Stimulated activated CD4-positive, alpha-beta T cell treated with anti-CD3 and anti-CD28 coated beads, Interleukin-4, amount 100 ng/mL, for 1 hour (primary cell): ENCODE measurements around the gene DUSP23.

Experiments
- DNase-seq: peaks from one replicate; pipeline ENCODE4 v3.0.0-alpha.2; 2020

DUSP23 gene

GRCh38 chr1:159786966-159787365 is 6.2 kb downstream of the DUSP23 start:
- DNase-seq, result no peak

DNA sequence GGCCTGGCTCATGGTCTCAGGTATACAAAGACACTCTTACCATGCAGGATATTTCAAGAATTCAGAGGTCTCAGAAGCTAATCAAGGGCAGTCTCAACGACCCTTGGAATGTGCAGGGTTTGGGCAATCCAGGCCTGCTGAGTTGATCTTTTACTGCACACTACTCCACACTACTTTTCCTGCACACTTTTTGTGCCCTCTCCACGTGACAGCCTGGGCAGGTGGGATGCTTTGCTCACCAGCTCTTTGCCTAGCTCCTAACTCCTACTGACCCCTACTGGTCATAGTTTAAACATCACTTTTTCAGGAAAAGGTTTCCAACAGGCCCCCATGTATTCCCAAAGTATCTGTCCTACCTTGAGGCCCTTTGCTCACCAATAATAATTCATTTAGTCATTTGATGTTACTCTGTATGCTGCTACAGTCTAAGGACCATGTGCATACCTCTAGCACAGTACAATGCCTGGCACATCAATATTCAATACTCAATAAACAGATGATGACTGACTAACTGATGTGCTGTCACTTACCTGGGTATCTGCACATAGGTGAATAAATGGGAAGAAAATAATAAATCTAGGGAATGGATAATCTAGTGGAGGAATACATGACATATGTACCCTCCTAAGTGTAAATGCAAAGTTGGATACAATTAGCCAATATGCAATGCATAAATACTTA is 9.6 kb downstream of the DUSP23 start:
- DNase-seq, result no peak

GRCh38 chr1:159791031-159791430 is 10.3 kb downstream of the DUSP23 start:
- DNase-seq, result no peak

- DNase-seq, result no peak
These were observed 10.7 kb downstream of the DUSP23 start for GRCh38 chr1:159791461-159791860.

- DNase-seq, result no peak
These were observed 14.8 kb downstream of the DUSP23 start for GRCh38 chr1:159795534-159795933.

- DNase-seq, result peak; percentile 35
These were observed 18.1 kb downstream of the DUSP23 start for GRCh38 chr1:159798893-159799292.

GRCh38 chr1:159799446-159799985 is 18.8 kb downstream of the DUSP23 start:
- no peak for DNase-seq

DNA sequence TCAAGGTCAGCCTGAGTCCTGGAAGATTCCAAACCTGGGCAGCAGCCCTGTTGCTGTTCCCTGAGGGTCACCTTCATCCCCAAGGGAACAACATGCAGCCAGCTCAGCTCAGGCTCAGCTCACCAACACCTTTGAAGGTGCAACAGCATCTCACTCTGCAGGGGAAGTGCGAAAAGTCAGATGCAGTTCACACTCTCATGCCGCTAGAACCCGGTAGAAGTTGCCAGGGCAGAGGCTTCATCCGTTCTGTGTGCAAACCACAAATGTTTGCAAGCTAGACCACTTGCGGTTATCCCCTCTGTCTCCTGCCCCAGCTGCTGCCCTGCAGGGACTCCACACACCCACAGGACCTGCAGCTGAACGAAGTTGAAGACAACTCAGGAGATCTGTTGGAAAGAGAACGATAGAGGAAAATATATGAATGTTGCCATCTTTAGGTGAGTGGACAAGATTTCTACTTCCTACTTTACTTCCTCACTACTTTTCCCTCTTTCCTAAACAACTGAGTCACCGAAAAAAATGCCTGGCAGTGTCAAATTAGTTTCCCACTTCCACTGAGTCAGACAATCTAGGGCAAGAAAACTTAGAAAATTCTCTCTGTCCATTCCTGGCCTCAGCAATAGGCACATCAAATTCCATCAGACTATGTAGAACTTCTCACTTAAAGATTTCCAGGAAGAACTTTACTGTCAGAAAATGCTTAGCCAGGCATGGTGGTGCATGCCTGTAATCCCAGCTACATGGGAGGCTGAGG is 19.6 kb downstream of the DUSP23 start:
- DNase-seq, result no peak

DNA sequence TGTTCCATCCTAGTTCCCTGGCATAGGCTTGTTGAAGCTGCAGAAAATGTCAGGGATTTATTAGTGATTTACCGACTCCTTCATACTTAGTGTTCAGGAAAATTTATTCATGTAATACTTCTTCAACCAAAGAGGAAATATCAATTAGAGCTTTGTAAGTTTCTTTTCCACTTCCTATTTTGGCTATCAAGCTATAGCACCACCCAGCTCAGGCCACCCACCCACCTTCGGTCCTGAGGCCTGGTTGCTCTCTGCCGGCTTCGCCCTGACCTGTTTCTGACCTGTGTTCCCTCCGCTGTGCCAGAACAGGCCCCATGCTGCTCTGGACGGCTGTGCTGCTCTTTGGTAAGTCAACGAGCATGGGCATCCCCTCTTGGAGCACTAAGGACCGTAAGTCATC is 21.3 kb downstream of the DUSP23 start, which contains the start of gene FCRL6:
Gene FCRL6, plus strand, starts transcription at position 250 of the 400 bp plus-strand sequence. Its CDS starts 65 bp downstream, at position 315.
- DNase-seq, result no peak

GRCh38 chr1:159803956-159804689 is 23.4 kb downstream of the DUSP23 start:
- DNase-seq, result no peak

DNA sequence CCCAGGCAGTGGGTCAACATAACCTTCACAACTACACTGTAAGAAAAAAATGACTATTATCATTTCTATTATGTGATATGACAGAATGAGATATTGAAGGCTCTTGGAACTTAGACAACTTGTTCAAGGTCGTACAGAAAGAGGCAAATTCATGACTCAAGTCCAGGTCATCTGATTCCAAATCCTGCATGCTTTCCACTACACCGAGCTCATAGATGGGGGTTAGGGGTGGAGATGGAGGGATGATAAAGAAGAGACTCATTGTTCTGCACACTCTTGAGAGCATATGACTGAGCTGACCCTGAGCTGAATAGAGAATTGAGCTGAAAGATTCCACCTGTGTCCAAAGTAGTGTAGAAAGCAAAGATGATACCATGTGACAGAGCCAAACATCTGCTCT is 24.2 kb downstream of the DUSP23 start:
- no peak for DNase-seq

GRCh38 chr1:159815926-159816325 is 35.2 kb downstream of the DUSP23 start:
- no peak for DNase-seq

GRCh38 chr1:159817276-159818041 is 36.7 kb downstream of the DUSP23 start:
- no peak for DNase-seq

GRCh38 chr1:159821171-159821867 is 40.6 kb downstream of the DUSP23 start:
- no peak for DNase-seq

DNA sequence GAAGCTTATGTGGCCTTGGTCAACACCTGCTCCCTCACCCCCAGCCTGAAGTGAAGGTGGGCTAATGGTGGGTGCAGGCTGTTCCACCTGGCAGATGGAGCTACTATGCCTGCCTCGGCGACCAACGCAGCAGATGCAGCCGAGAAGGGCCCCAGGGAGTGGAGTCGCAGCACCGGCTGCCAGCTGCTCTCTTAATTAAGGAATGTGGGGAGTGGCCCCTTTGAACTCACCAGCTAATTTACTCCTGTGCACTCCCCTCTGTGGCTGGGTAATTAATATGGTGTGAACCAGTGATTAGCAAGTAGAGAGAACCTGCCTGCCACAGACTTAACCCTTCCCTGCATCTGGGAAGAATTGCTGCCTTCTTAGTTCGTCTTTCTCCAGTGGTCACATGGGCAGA is 42.6 kb downstream of the DUSP23 start:
- no peak for DNase-seq

GRCh38 chr1:159825564-159825963 is 44.8 kb downstream of the DUSP23 start:
- DNase-seq, result no peak

DNA sequence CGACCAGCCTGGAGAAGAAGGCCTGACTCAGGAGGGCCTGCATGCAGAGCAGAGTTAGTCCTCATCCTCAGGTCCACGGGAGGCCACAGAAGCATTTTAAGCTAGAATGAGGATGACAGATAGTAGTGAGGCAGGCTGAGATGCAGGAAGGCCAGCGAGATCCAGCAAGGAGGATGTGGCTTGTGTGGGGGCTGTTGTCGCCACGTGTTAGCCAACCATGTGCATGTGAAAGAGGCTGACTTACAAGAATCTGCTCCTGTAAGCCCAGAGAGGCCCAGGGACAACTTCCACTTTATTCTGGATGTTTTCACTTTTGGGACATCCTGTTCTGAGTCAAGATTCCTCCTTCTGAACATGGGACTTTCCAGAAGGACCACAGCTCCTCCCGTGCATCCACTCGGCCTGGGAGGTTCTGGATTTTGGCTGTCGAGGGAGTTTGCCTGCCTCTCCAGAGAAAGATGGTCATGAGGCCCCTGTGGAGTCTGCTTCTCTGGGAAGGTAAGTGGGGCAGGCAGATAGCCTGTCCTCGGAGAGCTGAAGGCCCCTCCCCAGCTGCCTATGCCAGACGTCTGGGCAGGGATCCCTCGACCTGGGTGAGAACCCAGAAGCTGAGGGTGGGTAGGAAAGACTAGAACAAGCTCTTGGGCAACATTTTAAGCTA is 45.8 kb downstream of the DUSP23 start, which contains the start of gene SLAMF8:
Gene SLAMF8, plus strand, starts transcription at position 433 of the 661 bp plus-strand sequence. Its CDS starts 26 bp downstream, at position 459.
- DNase-seq, result peak; percentile 8

- DNase-seq, result no peak
These were observed 46.3 kb downstream of the DUSP23 start for GRCh38 chr1:159827102-159827490.

DNA sequence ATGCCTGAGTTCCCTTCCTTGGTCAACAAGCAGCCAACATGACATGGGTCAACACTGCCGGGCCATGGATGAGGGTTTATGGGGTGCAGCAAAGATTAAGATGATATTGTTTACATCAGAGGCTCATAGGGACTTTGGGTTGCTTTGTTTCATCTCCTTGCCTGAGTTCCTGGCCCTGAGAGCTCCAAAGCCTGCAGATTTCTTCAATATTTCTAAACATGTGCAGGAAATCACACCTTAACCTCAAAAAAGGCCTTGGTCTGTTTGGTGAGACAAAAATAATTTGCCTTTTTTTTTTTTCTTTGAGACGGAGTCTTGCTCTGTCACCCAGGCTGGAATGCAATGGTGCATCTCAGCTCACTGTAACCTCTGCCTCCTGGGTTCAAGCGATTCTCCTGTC is 46.8 kb downstream of the DUSP23 start:
- no peak for DNase-seq

- no peak for DNase-seq
These were observed 47.4 kb downstream of the DUSP23 start for GRCh38 chr1:159828176-159828575.

- no peak for DNase-seq
These were observed 48.0 kb downstream of the DUSP23 start for GRCh38 chr1:159828581-159829272.
